Peyer's patch (tissue), 4 donors: ENCODE measurements around the gene HDAC4.

Experiments used
- CTCF ChIP-seq, 6 experiments: fragments of 450-650 bp in 4 of 6; fragments of 200-600 bp in 2 of 6; sonication (generic) in 1 of 6; IDR thresholded peaks; one replicate each; pipeline ENCODE4 v1.5.1; 2017 to 2019; ENCODE audit warnings: antibody characterized with exemption in 6 of 6, mild to moderate bottlenecking in 3 of 6, moderate library complexity in 1 of 6
- POLR2A ChIP-seq, 2 donors: fragments of 450-650 bp; IDR thresholded peaks; one replicate each; pipeline ENCODE4 v1.5.1; 2017; ENCODE audit warnings: antibody characterized with exemption in 2 of 2, mild to moderate bottlenecking in 2 of 2, moderate library complexity in 2 of 2

DNA sequence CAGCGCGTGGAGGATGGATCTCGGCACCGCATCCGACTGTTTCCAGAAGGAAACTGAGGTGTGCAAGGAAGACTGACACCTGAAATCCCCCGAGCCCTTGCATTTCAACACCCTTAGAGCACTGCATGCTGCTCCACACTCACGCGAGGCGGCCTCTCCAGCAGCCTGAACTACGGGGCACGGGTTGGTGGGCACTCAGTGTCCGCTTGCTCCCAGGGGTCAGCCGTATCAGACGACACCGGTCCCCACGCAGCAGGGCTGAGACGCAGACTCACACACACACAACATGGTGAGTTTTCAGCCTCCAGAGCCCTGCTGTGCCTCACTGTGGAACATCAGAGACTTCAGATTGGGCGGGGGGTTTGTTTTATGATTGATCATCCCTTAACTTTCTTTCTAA lies 283.0 kb downstream of the HDAC4 start:
- TF ChIP-seq CTCF (IDR thresholded peaks at IDR 0.05): no peak
- TF ChIP-seq POLR2A (IDR thresholded peaks at IDR 0.05): no peak
